ENCODE measurements around the gene ARHGAP19.

ARHGAP19 gene

GRCh38 chr10:97234400-97234799 lies 58.0 kb downstream of the ARHGAP19 start:
- DNase-seq, result no peak

DNA sequence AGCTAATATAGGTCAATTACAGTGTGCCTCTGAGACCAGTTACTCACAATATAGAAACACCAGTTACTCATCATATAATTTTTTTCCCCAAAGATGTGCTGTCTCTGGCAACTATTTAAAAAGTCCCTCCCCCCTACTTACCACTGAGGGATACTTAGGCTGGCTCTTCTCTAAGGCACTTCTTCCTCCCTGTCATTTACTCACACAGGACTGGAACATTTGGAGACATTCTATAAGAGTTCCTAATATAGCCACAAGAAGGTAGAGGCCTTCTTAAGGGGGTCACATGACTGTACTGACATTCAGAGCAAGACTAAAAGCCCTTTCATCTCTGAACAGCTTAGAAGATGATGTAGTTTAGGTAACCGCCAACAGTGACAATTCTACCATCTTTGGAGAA lies 62.3 kb downstream of the ARHGAP19 start:
- no peak for DNase-seq

GRCh38 chr10:97229322-97230015 lies 63.0 kb downstream of the ARHGAP19 start:
- DNase-seq, result no peak

DNA sequence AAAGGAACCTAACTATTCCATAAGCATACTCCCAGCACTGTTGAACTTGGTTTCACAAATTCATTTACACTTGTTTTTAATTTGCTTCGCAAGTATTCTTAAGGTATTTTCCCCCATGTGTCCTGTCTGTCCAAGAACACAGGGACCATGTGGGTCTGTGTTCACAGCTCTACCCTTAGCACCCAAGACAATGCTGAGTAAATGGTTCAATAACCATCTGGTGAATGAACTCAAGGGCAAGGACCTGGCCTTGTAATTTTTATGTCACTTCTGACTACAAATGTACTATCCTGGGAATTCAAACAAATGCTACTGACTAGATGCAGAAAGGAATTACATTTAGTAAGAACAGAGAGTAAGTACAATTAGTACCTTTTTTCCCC lies 63.7 kb downstream of the ARHGAP19 start:
- DNase-seq, result no peak

GRCh38 chr10:97228130-97228774 lies 64.2 kb downstream of the ARHGAP19 start:
- DNase-seq, result no peak

- no peak for DNase-seq
Observed at GRCh38 chr10:97226398-97226797, 66.0 kb downstream of the ARHGAP19 start.

DNA sequence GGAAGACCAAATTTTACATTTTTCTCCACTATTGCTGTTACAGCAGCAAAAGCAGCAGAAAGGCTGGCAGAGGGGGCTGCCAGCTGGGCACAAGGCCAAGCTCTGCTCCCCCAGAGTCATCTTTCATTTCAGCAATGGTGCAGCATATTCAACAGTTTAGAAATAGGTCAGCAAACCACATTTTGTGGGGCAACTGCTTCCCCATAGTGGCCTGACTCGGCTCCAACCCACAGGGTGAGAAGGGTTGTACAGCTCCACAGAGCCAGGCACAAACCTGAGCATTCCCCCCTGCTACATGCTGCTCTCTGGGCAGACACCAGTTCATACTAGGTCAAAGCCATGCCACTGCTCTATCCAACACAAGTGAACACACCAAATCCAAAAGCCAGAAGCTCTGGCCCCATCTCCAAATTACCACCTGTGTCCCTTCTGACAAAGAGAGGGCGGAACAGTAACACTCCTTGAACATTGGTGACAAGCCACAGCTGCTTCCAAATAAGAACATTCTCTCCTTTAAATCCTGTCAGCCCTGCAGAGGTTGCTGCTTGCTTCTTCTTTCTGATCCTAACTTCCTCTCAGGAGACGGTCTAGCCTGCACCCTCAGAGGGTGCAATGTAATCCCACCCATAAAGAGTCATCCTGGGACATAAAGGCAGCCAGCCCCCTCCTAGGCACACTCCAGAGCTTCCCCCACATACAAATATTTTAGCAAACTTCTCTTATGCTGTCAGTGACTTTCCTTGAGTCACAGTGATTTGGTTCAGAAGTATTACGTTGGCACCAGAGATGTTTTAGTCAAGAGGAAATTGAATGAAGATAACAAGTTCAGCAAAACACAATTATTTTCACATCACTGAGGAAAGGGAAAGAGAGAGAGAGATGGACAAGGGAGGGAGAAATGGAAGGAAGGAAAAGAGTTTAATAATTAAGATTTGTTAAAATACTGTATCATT lies 67.7 kb downstream of the ARHGAP19 start:
- DNase-seq, result no peak

- peak in 4 of 56 donors; percentile 7 to 15 (median 12) for DNase-seq
Observed at GRCh38 chr10:97222326-97222961, 70.0 kb downstream of the ARHGAP19 start.

DNA sequence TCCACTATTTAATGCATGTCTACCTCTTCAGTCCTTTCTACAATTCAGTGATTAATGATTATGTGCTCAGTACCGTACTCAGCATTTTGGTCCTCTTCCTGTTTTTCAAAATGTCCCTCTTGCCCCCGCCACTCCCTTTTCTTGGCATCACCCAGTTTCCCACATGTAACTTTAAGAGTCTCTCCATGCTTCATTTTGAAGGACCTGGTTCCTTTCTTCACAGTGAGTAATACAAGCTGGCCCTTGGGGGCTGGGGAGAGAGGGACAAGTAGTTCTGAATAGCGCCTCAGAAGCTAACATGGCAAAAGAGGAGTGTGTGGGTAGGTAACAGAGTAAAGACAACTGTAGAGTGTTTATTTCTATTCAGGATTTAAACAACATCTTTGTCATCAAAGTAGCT lies 72.1 kb downstream of the ARHGAP19 start:
- DNase-seq, result peak in 3 of 56 donors; percentile 6 to 27 (median 15)

DNA sequence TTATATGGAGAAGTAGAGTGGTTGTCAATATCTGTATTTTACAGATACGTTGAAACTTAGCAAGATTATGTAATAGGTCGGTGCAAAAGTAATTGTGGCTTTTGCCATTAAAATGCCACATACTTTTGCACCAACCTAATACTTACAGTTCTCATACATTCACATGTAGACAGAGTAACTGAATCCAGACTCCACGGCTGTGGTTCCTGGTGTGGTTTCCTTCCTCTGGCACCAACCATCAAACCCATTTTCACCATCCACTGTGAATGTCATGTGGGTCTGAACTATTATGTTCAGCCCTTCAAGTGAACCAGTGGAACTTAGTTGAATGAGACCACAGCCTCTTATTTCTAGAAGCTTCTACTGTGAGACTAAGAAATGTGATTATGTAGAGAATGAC lies 75.1 kb downstream of the ARHGAP19 start:
- DNase-seq, result no peak

DNA sequence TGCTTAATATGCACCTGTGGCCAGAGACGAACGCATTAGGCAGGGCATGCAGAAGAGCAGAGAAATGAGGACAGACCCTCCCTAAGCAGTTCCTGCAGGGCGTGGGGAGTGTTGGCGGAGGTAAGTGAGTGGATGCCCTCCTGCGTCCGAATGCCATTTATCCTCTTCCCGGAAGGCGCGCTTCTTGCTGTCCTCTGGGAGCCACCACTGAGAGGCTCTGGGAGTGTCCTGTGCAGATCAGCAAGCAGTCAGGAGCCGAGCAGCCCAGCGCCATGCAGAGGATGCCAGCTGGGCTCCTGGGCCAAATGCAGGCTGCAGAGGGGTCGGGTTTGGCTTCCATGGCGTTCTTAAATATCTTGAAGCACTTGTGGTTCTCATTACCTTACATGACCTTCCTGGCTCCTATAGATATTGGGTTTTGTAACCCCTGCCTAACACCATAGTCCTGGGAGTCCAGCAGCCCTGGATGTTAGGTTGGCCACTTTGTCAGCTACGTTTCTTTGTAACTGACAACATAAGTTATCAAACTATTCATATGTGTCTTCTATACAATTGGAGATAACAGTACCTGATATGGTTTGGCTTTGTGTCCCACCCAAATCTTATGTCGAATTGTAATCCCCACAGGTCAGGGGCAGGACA lies 76.7 kb downstream of the ARHGAP19 start:
- DNase-seq, result no peak

DNA sequence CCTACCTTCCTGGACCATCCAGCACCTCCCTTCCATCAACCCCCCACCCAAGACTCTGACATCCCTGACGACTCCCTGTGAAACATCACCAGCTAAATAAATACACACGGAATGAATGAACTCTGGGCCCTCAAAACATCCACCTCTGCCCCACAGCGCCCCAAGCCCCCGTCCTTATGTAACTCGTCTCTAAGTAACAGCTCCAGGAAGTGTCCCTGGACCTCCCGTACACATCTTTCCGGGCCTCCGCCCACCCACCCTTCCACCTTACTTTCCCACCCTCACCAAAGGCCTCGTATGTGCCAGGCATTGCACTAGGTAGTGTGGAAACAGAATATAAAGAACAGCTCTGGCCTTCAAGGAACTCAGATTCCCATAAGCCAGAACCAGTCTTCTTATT lies 79.0 kb downstream of the ARHGAP19 start:
- no peak for DNase-seq

- DNase-seq, result no peak
Observed at GRCh38 chr10:97211229-97211628, 81.2 kb downstream of the ARHGAP19 start.

- peak in 36 of 56 donors; percentile 6 to 88 (median 40) for DNase-seq
Observed at GRCh38 chr10:97210543-97210960, 81.9 kb downstream of the ARHGAP19 start.

GRCh38 chr10:97207756-97208346 lies 84.6 kb downstream of the ARHGAP19 start:
- DNase-seq, result no peak

- no peak for DNase-seq
Observed at GRCh38 chr10:97207131-97207530, 85.3 kb downstream of the ARHGAP19 start.

DNA sequence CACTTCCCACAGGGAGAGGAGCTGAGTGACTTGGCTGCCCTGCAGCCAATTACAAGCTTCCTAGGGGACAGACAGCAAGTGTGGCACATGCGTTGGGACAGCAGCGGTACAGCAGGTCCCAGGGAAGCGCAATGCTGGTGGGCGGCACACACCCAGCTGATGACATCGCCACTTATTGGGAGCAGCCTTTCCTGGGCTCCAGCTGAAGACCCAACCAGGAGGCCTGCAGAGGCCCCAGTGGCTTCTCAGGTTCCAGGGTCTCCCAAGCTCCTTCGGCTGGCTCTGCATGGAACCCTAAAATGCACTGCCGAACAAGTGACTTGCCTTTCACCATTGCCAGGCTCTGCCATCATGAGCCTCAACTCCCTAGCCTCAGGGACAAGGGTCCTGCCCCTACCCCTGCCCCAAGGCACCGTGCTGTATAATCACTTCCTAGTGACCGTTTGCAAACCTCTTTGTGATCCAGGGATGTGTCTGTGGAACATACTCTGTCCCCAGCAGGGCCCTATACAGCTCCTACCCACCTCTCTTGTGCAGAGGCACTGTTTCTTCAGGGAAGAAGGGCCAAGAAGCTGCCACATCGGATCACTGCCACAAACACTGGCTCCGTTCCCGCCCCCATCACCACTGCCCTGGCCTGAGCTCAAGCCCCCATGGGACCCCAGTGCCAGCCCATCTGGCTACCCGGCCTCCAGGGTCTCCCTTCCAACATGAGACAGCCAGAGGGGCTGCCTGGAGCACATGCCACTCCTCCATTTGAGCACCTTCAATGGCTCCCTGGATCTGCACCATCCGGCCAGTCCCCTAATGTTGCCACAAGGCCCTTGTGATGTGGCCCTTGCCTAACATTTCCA lies 87.4 kb downstream of the ARHGAP19 start:
- DNase-seq, result no peak

GRCh38 chr10:97203220-97203619 lies 89.2 kb downstream of the ARHGAP19 start:
- DNase-seq, result no peak

- no peak for DNase-seq
Observed at GRCh38 chr10:97200616-97201015, 91.8 kb downstream of the ARHGAP19 start.

DNA sequence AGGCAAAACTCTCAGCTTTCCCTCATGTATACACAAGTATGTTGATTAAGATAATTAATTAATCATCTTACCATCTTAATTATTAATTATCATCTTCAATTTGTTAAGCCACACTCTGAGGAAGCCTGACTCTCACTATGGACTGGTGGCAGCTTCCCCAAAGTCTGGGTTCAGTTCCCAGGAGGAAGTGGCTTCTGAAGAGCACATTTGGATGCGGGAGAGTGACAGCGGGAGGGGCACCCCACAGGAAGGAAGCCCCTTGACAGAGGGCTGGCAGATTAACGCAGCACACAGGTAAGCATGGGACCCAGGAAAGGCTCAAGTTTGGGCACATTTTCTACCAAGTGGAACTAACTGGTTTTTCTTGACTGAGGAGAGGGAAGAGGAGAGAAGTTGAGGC lies 93.3 kb downstream of the ARHGAP19 start:
- no peak for DNase-seq
